KMS-11 (cell line): Measurements from ENCODE around the gene B3GALT4.

Experiments
- H2AFZ ChIP-seq: fragments of 200-600 bp; sonication (generic); 2 replicates; pipeline ENCODE4 v1.6.1; 2016; ENCODE audit warnings: antibody characterized with exemption, mixed run types, low read depth
- H3K27ac ChIP-seq: fragments of 200-600 bp; sonication (generic); 2 replicates; pipeline ENCODE4 v1.6.1; 2016; ENCODE audit warnings: mild to moderate bottlenecking, mixed run types
- H3K27me3 ChIP-seq: fragments of 200-600 bp; sonication (generic); 2 replicates; pipeline ENCODE4 v1.6.1; 2017; ENCODE audit warnings: mild to moderate bottlenecking, low read depth, mixed run types, moderate library complexity; ENCODE audit not compliant: insufficient read depth
- H3K36me3 ChIP-seq: fragments of 200-600 bp; sonication (generic); 2 replicates; pipeline ENCODE4 v1.6.1; 2017; ENCODE audit warnings: mild to moderate bottlenecking, mixed run types; ENCODE audit not compliant: insufficient read depth
- H3K4me1 ChIP-seq: fragments of 200-600 bp; sonication (generic); 2 replicates; pipeline ENCODE4 v1.6.1; 2016; ENCODE audit warnings: mild to moderate bottlenecking, low read depth, mixed run types; ENCODE audit not compliant: poor library complexity, severe bottlenecking
- H3K4me2 ChIP-seq: fragments of 200-600 bp; sonication (generic); 2 replicates; pipeline ENCODE4 v1.7.0; 2016; ENCODE audit warnings: mild to moderate bottlenecking, mixed run types
- H3K4me3 ChIP-seq: fragments of 200-600 bp; sonication (generic); IDR thresholded peaks from 2 replicates; pipeline ENCODE4 v1.6.1; 2017; ENCODE audit warnings: low read depth, low read length, mixed read lengths; ENCODE audit not compliant: insufficient read depth
- H3K79me2 ChIP-seq: fragments of 200-600 bp; sonication (generic); 2 replicates; pipeline ENCODE4 v1.6.1; 2016; ENCODE audit warnings: low read depth, mixed run types; ENCODE audit not compliant: insufficient read depth
- H3K9ac ChIP-seq: fragments of 200-600 bp; sonication (generic); 2 replicates; pipeline ENCODE4 v1.6.1; 2016; ENCODE audit warnings: mild to moderate bottlenecking, mixed run types
- H4K20me1 ChIP-seq: fragments of 200-600 bp; sonication (generic); 2 replicates; pipeline ENCODE4 v1.6.1; 2016; ENCODE audit warnings: mild to moderate bottlenecking, mixed run types; ENCODE audit not compliant: insufficient read depth
- TF ChIP-seq, protein P1 (sequence below): fragments of 200-600 bp; sonication (generic); conservative IDR thresholded peaks from 2 replicates; pipeline ENCODE4 v1.6.1; 2017; ENCODE audit warnings: low read depth, mild to moderate bottlenecking, antibody characterized with exemption, low read length, moderate library complexity, mixed read lengths

The B3GALT4 gene

DNA sequence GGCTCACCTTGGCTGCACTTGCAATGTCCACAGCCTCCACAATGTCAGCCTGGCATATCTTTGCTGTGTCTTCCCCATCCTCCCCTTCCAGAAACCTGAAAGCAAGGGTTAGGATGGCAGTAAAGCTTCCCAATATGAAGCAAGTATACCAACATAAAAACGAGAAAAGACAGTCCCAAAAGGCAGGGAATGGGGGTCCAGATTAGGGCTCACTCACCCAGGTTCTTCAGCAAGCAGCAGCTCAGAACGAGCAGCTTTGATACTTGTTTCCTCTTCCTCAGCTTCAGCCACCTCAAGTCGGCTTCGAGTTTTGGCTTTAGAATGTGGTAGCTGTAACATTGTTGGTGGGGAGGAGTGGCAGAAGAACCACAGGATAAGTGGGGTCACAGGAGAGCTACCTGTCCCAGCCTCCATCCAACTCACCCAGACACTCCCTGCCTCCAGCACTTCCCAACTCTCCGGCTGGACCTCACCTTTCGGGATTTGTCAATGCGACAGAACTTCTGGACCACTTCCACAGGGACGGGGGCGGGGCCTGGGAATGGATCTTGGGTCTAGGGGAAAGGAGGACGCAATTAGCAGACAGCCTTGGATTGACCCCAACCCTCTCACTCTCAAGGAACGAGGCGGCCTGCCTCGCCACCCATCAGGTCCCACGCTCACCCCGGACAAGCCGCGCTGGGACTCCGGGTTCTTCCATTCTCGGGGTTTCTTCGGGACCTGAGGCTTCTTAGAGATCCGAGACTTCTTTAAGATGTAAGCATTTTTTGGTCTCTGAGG, 11.4 kb downstream of the B3GALT4 start:
- no peak overlapping the region for H3K27ac ChIP-seq
- H4K20me1 ChIP-seq, result no peaks in the 10 kb centered on the region
- H3K79me2 ChIP-seq, result peaks cover 23% of the 10 kb centered on the region; the same call in 1 of the 2 replicates
- H3K4me3 ChIP-seq, result peak overlapping the region; percentile 22
- peaks cover 18% of the 10 kb centered on the region for H3K4me1 ChIP-seq
- H3K4me2 ChIP-seq, result peak overlapping the region; percentile 96
- peak overlapping the region; percentile 40; the same call in 1 of the 2 replicates for H3K9ac ChIP-seq
- peak overlapping the region; percentile 40; the same call in 1 of the 2 replicates for H2AFZ ChIP-seq
- TF ChIP-seq, protein P1, sequence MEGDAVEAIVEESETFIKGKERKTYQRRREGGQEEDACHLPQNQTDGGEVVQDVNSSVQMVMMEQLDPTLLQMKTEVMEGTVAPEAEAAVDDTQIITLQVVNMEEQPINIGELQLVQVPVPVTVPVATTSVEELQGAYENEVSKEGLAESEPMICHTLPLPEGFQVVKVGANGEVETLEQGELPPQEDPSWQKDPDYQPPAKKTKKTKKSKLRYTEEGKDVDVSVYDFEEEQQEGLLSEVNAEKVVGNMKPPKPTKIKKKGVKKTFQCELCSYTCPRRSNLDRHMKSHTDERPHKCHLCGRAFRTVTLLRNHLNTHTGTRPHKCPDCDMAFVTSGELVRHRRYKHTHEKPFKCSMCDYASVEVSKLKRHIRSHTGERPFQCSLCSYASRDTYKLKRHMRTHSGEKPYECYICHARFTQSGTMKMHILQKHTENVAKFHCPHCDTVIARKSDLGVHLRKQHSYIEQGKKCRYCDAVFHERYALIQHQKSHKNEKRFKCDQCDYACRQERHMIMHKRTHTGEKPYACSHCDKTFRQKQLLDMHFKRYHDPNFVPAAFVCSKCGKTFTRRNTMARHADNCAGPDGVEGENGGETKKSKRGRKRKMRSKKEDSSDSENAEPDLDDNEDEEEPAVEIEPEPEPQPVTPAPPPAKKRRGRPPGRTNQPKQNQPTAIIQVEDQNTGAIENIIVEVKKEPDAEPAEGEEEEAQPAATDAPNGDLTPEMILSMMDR, result no peak
- H3K27me3 ChIP-seq, result no peaks in the 10 kb centered on the region
- no peaks in the 10 kb centered on the region; the same call in 1 of the 2 replicates for H3K36me3 ChIP-seq

DNA sequence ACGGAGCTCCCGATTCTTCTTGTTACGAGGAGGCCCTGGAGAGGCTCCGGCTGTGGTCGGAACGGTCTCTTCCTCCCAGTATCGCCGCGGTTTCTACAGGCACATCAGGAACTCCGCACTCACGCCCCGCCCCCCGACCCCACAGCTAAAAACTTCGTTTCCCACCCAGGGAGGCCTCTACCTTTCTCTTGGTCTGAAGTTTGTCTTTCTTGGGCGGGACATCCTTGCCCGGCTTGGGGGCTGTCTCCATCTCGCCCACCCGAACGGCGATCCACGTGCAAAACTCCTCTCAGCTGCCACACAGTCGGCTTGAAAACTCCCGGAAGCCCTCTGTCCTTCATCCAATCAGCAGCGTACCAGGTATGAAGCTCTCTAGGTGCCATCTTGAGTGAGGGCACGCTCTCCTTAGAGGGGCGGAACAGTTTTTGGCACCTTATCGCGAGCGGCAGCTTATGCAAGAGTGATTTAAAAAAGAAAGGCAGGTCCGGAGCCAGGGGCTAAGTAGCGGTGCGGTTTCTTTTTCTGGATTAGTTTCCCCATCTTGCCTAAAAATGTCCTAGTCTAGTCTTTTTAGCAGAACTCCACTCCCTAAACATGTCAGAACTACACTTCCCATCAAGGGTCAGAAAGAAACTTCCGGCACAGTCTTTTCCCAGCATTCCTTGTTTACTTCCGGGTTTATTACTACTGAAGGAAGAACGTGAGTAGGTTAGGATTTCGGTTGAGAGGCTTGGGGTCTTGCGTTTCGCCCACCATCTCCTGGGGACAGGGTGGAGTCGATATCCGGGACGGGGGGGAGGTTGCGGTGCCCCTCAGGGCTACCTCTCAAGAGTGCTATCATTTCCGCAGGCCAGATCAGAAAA, 12.2 kb downstream of the B3GALT4 start, which contains the start of the genes PFDN6 and WDR46:
TSS of gene PFDN6 (plus strand) at position 681 of the 863 bp plus-strand sequence. CDS start 256 bp downstream, outside the sequence.
TSS of gene WDR46 (minus strand) at position 319 of the 863 bp plus-strand sequence. CDS start at position 250, 69 bp downstream.
- H3K79me2 ChIP-seq, result peaks cover 23% of the 10 kb centered on the region; the same call in 1 of the 2 replicates

DNA sequence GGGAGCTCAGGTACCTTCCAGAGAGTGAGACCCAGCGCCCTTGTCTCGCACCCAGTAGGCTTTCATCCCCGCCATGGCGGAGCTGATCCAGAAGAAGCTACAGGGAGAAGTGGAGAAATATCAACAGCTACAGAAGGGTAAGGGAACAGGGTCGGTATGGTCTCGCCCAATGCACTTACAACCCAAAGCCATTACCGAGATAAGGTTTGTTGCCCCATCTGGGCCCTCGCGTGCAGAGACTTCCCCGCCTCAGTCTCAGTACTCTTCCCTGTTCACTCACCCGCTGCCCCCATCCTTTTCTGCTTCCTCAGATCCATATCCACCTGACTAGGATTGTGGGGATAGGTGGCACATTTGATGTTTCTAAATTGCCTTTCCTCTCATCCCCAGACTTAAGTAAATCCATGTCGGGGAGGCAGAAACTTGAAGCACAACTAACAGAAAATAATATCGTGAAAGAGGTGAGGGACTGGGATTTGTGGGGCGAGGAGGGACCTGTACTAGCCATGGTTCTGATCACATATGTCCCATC, 12.9 kb downstream of the B3GALT4 start:
- H3K27ac ChIP-seq, result peak overlapping the region; percentile 4; the same call in 1 of the 2 replicates
- no peaks in the 10 kb centered on the region; the same call in 1 of the 2 replicates for H3K36me3 ChIP-seq
- H3K4me2 ChIP-seq, result peak overlapping the region; percentile 96
- H3K27me3 ChIP-seq, result no peaks in the 10 kb centered on the region
- H3K79me2 ChIP-seq, result peaks cover 23% of the 10 kb centered on the region; the same call in 1 of the 2 replicates
- TF ChIP-seq, protein P1, result no peak
- peak overlapping the region; percentile 22 for H3K4me3 ChIP-seq
- peak overlapping the region; percentile 40; the same call in 1 of the 2 replicates for H3K9ac ChIP-seq
- peak overlapping the region; percentile 40; the same call in 1 of the 2 replicates for H2AFZ ChIP-seq
- H3K4me1 ChIP-seq, result peaks cover 18% of the 10 kb centered on the region
- no peaks in the 10 kb centered on the region for H4K20me1 ChIP-seq

More for the DNA sequence above, 12.2 kb downstream of the B3GALT4 start, which contains the start of the genes PFDN6 and WDR46:
- Histone ChIP-seq H4K20me1 (no peaks in the 10 kb centered on the region), H3K27me3 (no peaks in the 10 kb centered on the region), H3K36me3 (no peaks in the 10 kb centered on the region; the same call in 1 of the 2 replicates), H2AFZ (peak within 1 kb of the TSS; percentile 40), H3K27ac (peak within 1 kb of the TSS; percentile 4; the same call in 1 of the 2 replicates), H3K4me2 (peak within 1 kb of the TSS; percentile 96), H3K4me1 (peaks cover 18% of the 10 kb centered on the region), H3K9ac (peak within 1 kb of the TSS; percentile 40; the same call in 1 of the 2 replicates), H3K4me3 (peak within 1 kb of the TSS; percentile 22)
- TF ChIP-seq, protein P1, result no peak

DNA sequence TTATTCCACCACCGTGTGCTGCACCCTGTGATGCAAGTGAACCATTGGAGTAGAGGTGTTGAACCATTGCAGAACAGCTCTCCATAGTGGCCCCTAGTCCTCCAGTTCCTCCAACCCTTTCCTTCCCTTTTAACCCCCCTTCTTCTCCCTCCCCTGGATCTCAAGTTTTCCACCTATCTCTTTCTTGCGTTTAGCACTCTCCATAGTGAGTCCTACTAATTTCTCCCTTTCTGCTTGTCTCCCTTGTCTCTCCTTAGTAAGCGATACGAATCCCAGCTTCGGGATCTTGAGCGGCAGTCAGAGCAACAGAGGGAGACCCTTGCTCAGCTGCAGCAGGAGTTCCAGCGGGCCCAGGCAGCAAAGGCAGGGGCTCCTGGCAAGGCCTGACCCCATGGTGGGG, 13.5 kb downstream of the B3GALT4 start:
- Histone ChIP-seq H3K27me3 (no peaks in the 10 kb centered on the region), H4K20me1 (no peaks in the 10 kb centered on the region), H3K4me1 (peaks cover 18% of the 10 kb centered on the region), H2AFZ (no peak overlapping the region), H3K4me2 (peak overlapping the region; percentile 96), H3K27ac (no peak overlapping the region), H3K9ac (no peak overlapping the region; the same call in 1 of the 2 replicates), H3K4me3 (no peak overlapping the region), H3K36me3 (no peaks in the 10 kb centered on the region; the same call in 1 of the 2 replicates), H3K79me2 (peaks cover 23% of the 10 kb centered on the region; the same call in 1 of the 2 replicates)
- TF ChIP-seq, protein P1, result no peak
